Epithelial cell of esophagus (primary cell): ENCODE results near the gene ICA1L.

ENCODE experiments used
- DNase-seq: peaks from one replicate; pipeline ENCODE4 v3.0.0; 2010; ENCODE audit warnings: low read depth
- H3K4me3 ChIP-seq: 2 replicates; pipeline ENCODE4 v1.5.1; 2011; ENCODE audit warnings: mild to moderate bottlenecking, low read length, control low read depth
- CTCF ChIP-seq: IDR thresholded peaks from 2 replicates; pipeline ENCODE4 v1.5.1; 2011; ENCODE audit warnings: low read depth, mild to moderate bottlenecking, low read length, control low read depth, inconsistent platforms; ENCODE audit not compliant: insufficient read depth; ENCODE audit errors: missing control alignments

Gene ICA1L

GRCh38 chr2:202723746-202724145 is 147.8 kb downstream of the ICA1L start:
- no peak for TF ChIP-seq CTCF
- H3K4me3 ChIP-seq, result no peak overlapping the region
- DNase-seq, result no peak
